ENCODE measurements around the gene DHRS7. TPM values are rescaled to one million over a fixed set of nuclear protein-coding genes. Genes with fewer than 3 reads are reported as not detected.

DHRS7 gene
- total and polyA plus RNA-seq, 2 donors (not counting 3 experiments of a cell fraction or from before 2014, with no cell fraction given) = 28.6 to 29.3 TPM

DNA sequence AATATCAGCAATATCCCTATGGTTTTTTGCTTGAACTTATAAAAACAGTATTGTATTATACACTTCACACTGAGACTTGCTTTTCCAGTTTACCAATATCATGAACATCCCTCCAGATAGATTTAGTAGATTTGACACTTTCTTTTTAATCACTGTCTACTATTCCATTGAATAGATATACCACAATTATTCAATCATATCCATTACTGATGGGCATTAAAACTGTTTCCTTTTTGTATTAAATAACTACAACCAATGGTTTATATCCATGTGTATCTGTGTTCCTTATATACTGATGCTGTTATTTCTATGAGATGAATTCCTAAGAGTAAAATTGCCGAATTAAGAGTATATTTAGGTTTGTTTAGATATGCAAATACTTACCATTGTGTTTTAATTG, 13.0 kb upstream of the DHRS7 start:
- no peaks in the 10 kb centered on the region for H3K4me1 ChIP-seq (ENCODE audit: control insufficient read depth, extremely low read depth, insufficient read depth, low read length)
- H3K27me3 ChIP-seq (ENCODE audit: control insufficient read depth in 2 of 2, insufficient read depth in 2 of 2, low read length in 2 of 2) = peaks cover 0 to 4% of the 10 kb centered on the region in 2 experiments
- H2AFZ ChIP-seq (ENCODE audit: low read depth, low read length) = no peak overlapping the region
- H3K9me3 ChIP-seq (replicated peaks; ENCODE audit: control insufficient read depth, insufficient read depth, low read length) = no peaks in the 10 kb centered on the region
- dilution Hi-C loops (cut with MboI; ENCODE audit: extremely low pct_ligation_motif_present, low sequenced_read_pairs) (no loop called here), intact Hi-C loops (cut with micrococcal nuclease) (no loop called here)
- no TSS peak for BruUV-seq (replicated peaks)
- no peaks in the 10 kb centered on the region for H3K79me2 ChIP-seq (ENCODE audit: control insufficient read depth, insufficient read depth, low read length)
- no peaks in the 10 kb centered on the region for H3K36me3 ChIP-seq (ENCODE audit: control insufficient read depth in 2 of 2, extremely low read depth in 1 of 2, insufficient read depth in 2 of 2, low read length in 2 of 2)
- no peak overlapping the region for H3K27ac ChIP-seq (ENCODE audit: insufficient read depth, low read depth, low read length)
- no peaks in the 10 kb centered on the region for H4K20me1 ChIP-seq (replicated peaks; ENCODE audit: control insufficient read depth, extremely low read depth, insufficient read depth, low read length)
- ChIA-PET POLR2A (no interaction called here), CTCF (no interaction called here)
- H3K4me3 ChIP-seq (replicated peaks in 1 of 3; ENCODE audit: insufficient read depth in 1 of 3, low read depth in 1 of 3, low read length in 3 of 3) = no peak overlapping the region
- no peak overlapping the region for H3K9ac ChIP-seq (replicated peaks; ENCODE audit: extremely low read depth, insufficient read depth, low read length)
- TF ChIP-seq JUN (IDR thresholded peaks at IDR 0.05; ENCODE audit: borderline replicate concordance, insufficient read depth, insufficient read length, low read depth) = no peak
- no peaks in the 10 kb centered on the region for H3K9me1 ChIP-seq (replicated peaks; ENCODE audit: control insufficient read depth, extremely low read depth, insufficient read depth, low read length)
- DNase-seq (ENCODE audit: low read depth, low spot score) = no peak
- no peak for FAIRE-seq
- H3K4me2 ChIP-seq (ENCODE audit: insufficient read depth, low read length) = no peak overlapping the region

DNA sequence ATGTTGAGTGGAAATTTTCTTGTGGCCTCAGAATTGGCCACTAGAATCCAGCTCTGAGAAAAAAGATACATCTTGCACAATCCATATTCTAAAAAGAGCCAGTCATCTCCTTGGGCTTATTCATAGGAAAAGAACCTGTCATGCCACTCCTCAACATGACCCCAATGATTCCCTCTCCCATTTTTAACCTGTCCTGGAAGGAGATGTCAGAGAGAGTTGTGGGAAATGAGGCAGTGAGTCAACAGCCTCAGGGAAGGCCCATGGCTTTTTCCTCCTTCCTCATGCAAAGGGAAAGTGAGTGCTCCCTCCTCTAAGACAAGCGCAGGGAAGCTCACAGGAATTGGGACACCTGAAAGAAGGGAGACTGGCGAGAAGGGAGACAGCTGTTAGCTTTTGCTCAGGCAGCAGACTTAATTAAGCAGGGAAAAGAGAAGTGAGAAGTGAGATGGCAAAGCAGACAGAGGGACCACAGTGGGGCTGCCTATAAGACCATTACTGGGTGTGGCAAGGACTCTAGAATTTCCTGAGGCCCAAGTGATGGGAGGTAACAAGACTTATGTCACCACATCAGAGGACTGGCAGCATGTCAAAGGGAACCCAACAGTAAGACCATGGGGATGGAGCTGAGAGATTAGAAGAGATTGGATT, 10.2 kb upstream of the DHRS7 start:
- FAIRE-seq (no peak), DNase-seq (ENCODE audit: low read depth, low spot score) (no peak)
- H3K4me3 ChIP-seq (replicated peaks in 1 of 3; ENCODE audit: insufficient read depth in 1 of 3, low read depth in 1 of 3, low read length in 3 of 3) = no peak overlapping the region
- no peak for TF ChIP-seq MYC (IDR thresholded peaks at IDR 0.05; ENCODE audit: low read depth, low read length)
- no peaks in the 10 kb centered on the region for H3K4me1 ChIP-seq (ENCODE audit: control insufficient read depth, extremely low read depth, insufficient read depth, low read length)
- ChIA-PET CTCF (interaction anchor here (1.2 to 1.7 kb wide), 2 partner anchors 8 to 10 kb away, joined by 4 to 7 read pairs; partner anchors contain the start of gene DHRS7), POLR2A (no interaction called here)
- no peak overlapping the region for H3K4me2 ChIP-seq (ENCODE audit: insufficient read depth, low read length)
- no peak overlapping the region for H3K9ac ChIP-seq (replicated peaks; ENCODE audit: extremely low read depth, insufficient read depth, low read length)
- peaks cover 3 to 8% of the 10 kb centered on the region in 2 experiments for H3K27me3 ChIP-seq (ENCODE audit: control insufficient read depth in 2 of 2, insufficient read depth in 2 of 2, low read length in 2 of 2)
- BruUV-seq (replicated peaks) = no TSS peak
- no peaks in the 10 kb centered on the region for H4K20me1 ChIP-seq (replicated peaks; ENCODE audit: control insufficient read depth, extremely low read depth, insufficient read depth, low read length)
- H3K79me2 ChIP-seq (ENCODE audit: control insufficient read depth, insufficient read depth, low read length) = no peaks in the 10 kb centered on the region
- no peak overlapping the region for H3K27ac ChIP-seq (ENCODE audit: insufficient read depth, low read depth, low read length)
- no peak overlapping the region for H2AFZ ChIP-seq (ENCODE audit: low read depth, low read length)
- intact Hi-C loops (cut with micrococcal nuclease) (no loop called here), dilution Hi-C loops (cut with MboI; ENCODE audit: extremely low pct_ligation_motif_present, low sequenced_read_pairs) (no loop called here)
- no peaks in the 10 kb centered on the region for H3K36me3 ChIP-seq (ENCODE audit: control insufficient read depth in 2 of 2, extremely low read depth in 1 of 2, insufficient read depth in 2 of 2, low read length in 2 of 2)
- H3K9me1 ChIP-seq (replicated peaks; ENCODE audit: control insufficient read depth, extremely low read depth, insufficient read depth, low read length) = no peaks in the 10 kb centered on the region
- no peaks in the 10 kb centered on the region for H3K9me3 ChIP-seq (replicated peaks; ENCODE audit: control insufficient read depth, insufficient read depth, low read length)
